Fibroblast of pulmonary artery (primary cell): ENCODE data around the gene TTC28.

Experiments used
- DNase-seq: peaks from one replicate; pipeline ENCODE4 v3.0.0-alpha.2; 2010; ENCODE audit warnings: low read depth
- H3K4me3 ChIP-seq: replicated peaks from 2 replicates; pipeline ENCODE4 v1.5.1; 2011; ENCODE audit warnings: low read depth, mild to moderate bottlenecking, control low read depth, low read length, moderate library complexity
- CTCF ChIP-seq: IDR thresholded peaks from 2 replicates; pipeline ENCODE4 v1.5.1; 2011; ENCODE audit warnings: mild to moderate bottlenecking, control low read depth, low read length, inconsistent platforms; ENCODE audit errors: missing control alignments

The TTC28 gene

GRCh38 chr22:28185130-28185529, 494.5 kb downstream of the TTC28 start:
- no peak for DNase-seq
- H3K4me3 ChIP-seq = no peak overlapping the region
- TF ChIP-seq CTCF = no peak

- no peak overlapping the region for H3K4me3 ChIP-seq
- TF ChIP-seq CTCF = no peak
- no peak for DNase-seq
Measured at GRCh38 chr22:28183078-28183860, 496.4 kb downstream of the TTC28 start.

- DNase-seq = peak; percentile 42
- TF ChIP-seq CTCF = no peak
Measured at GRCh38 chr22:28180804-28181731, 498.6 kb downstream of the TTC28 start.

GRCh38 chr22:28179392-28179791, 500.2 kb downstream of the TTC28 start:
- H3K4me3 ChIP-seq = no peak overlapping the region
- no peak for DNase-seq
- TF ChIP-seq CTCF = no peak

More at GRCh38 chr22:28180804-28181731, 498.6 kb downstream of the TTC28 start:
- no peak overlapping the region for H3K4me3 ChIP-seq

GRCh38 chr22:28175730-28176492, 503.7 kb downstream of the TTC28 start:
- DNase-seq = no peak
- H3K4me3 ChIP-seq = no peak overlapping the region
- TF ChIP-seq CTCF = no peak

GRCh38 chr22:28174509-28174908, 505.1 kb downstream of the TTC28 start:
- DNase-seq = no peak
- no peak for TF ChIP-seq CTCF
- no peak overlapping the region for H3K4me3 ChIP-seq
